ENCODE data around the gene SYMPK. TPM values are rescaled to one million over a fixed set of nuclear protein-coding genes. Genes with fewer than 3 reads are reported as not detected.

Gene SYMPK
- total RNA-seq, 1 experiment from 2014 or later, result 47.7 TPM

GRCh38 chr19:45881082-45881908 is 18.3 kb upstream of the SYMPK start:
- H3K9me3 ChIP-seq (ENCODE audit: control insufficient read depth, insufficient read depth, low read depth, low read length), result no peaks in the 10 kb centered on the region
- intact Hi-C loops (cut with micrococcal nuclease; ENCODE audit: unreplicated experiment), result no loop called here
- H3K36me3 ChIP-seq (ENCODE audit: control insufficient read depth, insufficient read depth, low read length), result no peaks in the 10 kb centered on the region
- TF ChIP-seq TCF7L2 (IDR thresholded peaks at IDR 0.05; ENCODE audit: low read depth, low read length), result no peak
- no peak for TF ChIP-seq REST (IDR thresholded peaks at IDR 0.05; ENCODE audit: insufficient read depth in 1 of 2, low read depth in 2 of 2, low read length in 1 of 2)
- TF ChIP-seq CTCF (IDR thresholded peaks at IDR 0.05), result no peak
- TF ChIP-seq SIN3A (IDR thresholded peaks at IDR 0.05; ENCODE audit: borderline replicate concordance, insufficient read depth, low read depth, low read length), result no peak
- TF ChIP-seq POLR2AphosphoS5 (IDR thresholded peaks at IDR 0.05; ENCODE audit: low read depth, low read length), result no peak
- ATAC-seq (no peak), DNase-seq (ENCODE audit: low read depth, low spot score) (no peak)
- H3K4me1 ChIP-seq (ENCODE audit: control insufficient read depth, insufficient read depth, low read length), result peaks cover 4% of the 10 kb centered on the region
- no peaks in the 10 kb centered on the region for H3K27me3 ChIP-seq (ENCODE audit: control insufficient read depth, insufficient read depth, low read length)
- in situ Hi-C loops (cut with HindIII; ENCODE audit: low pct_unique_long_range_greater_than_20kb, low sequenced_read_pairs), result no loop called here
- no peak overlapping the region for H3K27ac ChIP-seq (ENCODE audit: low read length)
- no peak overlapping the region for H3K4me3 ChIP-seq (ENCODE audit: low read depth in 2 of 2, low read length in 2 of 2)
- ChIA-PET CTCF (no interaction called here), POLR2A (interaction anchor here (0.6 kb wide), 1 partner anchor 392 kb away, joined by 4 read pairs; no protein-coding TSS in a partner anchor)
- no TSS peak for BruUV-seq (replicated peaks)

GRCh38 chr19:45879971-45880370 is 17.0 kb upstream of the SYMPK start:
- intact Hi-C loops (cut with micrococcal nuclease; ENCODE audit: unreplicated experiment), result no loop called here
- Histone ChIP-seq H3K4me3 (ENCODE audit: low read depth in 2 of 2, low read length in 2 of 2) (no peak overlapping the region), H3K27ac (ENCODE audit: low read length) (no peak overlapping the region), H3K27me3 (ENCODE audit: control insufficient read depth, insufficient read depth, low read length) (no peaks in the 10 kb centered on the region), H3K4me1 (ENCODE audit: control insufficient read depth, insufficient read depth, low read length) (peaks cover 4% of the 10 kb centered on the region), H3K9me3 (ENCODE audit: control insufficient read depth, insufficient read depth, low read depth, low read length) (no peaks in the 10 kb centered on the region), H3K36me3 (ENCODE audit: control insufficient read depth, insufficient read depth, low read length) (no peaks in the 10 kb centered on the region)
- CTCF ChIA-PET, result no interaction called here
- POLR2A ChIA-PET, result no interaction called here
- in situ Hi-C loops (cut with HindIII; ENCODE audit: low pct_unique_long_range_greater_than_20kb, low sequenced_read_pairs), result no loop called here
- ATAC-seq, result no peak
- no TSS peak for BruUV-seq (replicated peaks)
- DNase-seq (ENCODE audit: low read depth, low spot score), result no peak
- no peak for TF ChIP-seq TCF7L2 (IDR thresholded peaks at IDR 0.05; ENCODE audit: low read depth, low read length)
- TF ChIP-seq REST (IDR thresholded peaks at IDR 0.05; ENCODE audit: insufficient read depth in 1 of 2, low read depth in 2 of 2, low read length in 1 of 2), result no peak
- no peak for TF ChIP-seq CTCF (IDR thresholded peaks at IDR 0.05)

All from Panc1 (cell line).